HG03045 (cell line): ENCODE data around the gene SENP7.
A peak's percentile ranks its signal among the peaks of the same experiment; 100 is the strongest.
"Not testable (repeated sequence)": the region's sequence is repeated elsewhere in the genome, so short reads cannot be mapped to it uniquely, and the experiment has no call there.

ENCODE experiments used
- ATAC-seq: cut with Tn5 transposase; IDR thresholded peaks from one replicate; pipeline ENCODE4 v1.9.1; 2021; ENCODE audit warnings: mild to moderate bottlenecking, moderate library complexity; ENCODE audit not compliant: unreplicated experiment

Gene SENP7

DNA sequence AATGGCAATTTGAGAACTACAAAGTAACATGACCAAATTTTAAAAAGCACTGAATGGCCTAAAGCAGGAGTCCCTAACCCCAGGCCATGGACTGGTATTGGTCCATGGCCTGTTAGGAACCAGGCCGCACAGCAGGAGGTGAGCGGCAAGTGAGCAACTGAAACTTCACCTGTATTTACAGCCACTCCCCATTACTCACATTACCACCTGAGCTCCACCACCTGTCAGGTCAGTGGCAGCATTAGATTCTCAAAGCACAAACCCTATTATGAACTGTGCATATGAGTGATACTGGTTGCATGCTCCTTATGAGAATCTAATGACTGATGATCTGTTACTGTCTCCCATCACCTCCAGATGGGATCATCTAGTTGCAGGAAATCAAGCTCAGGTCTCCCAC, 48.8 kb downstream of the SENP7 start:
- no peak for ATAC-seq

DNA sequence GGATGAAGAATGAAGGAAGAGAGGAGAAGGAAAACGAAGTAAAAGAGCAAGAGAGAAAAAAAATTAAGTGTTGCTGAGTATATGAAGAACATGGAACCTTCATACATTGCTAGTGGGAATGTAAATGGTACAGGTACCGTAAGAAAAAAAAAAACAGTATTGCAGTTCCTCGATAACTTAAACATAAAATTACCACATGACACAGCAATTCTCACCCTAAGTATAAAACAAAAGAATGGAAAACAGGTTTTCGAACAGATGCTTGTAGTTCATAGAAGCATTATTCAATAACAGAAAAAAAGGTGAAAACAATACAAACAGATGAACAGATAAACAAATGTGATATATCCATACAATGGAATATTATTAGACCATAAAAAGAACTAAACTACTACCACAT, 51.6 kb downstream of the SENP7 start:
- ATAC-seq = no peak

GRCh38 chr3:101458387-101458786, 54.6 kb downstream of the SENP7 start:
- ATAC-seq = no peak

DNA sequence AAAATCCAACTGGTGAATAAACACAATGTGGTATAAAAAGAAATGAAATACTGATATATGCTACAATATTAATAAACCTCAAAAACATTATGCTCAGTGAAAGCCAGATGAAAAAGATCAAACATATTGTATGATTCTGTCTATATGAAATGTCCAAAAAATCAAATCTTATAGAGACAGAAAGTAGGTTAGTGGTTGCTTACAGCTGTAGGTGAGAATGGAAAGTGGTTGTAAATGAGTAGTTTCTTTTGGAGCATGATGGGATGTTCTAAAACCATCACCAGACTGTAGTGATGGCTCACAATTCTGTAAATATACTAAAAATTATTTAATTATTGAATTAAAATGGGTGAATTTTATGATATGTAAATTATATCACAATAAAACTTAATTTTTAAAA, 58.4 kb downstream of the SENP7 start:
- no peak for ATAC-seq

DNA sequence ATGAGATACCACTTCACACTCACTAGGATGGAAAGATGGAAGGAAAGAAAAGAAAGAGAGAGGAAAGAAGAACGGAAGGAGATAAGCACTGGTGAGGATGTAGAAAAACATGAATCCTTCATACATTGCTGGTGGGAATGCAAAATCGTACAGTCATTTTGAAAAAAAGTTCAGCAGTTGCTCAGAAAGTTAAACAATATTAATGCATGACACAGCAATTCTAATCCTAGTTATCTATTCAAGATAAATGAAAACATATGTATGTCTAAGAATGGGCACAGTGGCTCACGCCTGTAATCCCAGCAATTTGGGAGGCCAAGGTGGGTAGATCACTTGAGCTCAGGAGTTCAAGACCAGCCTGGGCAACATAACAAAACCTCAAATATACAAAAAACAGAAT, 59.1 kb downstream of the SENP7 start:
- no peak for ATAC-seq

- not testable (repeated sequence) for ATAC-seq
Measured at GRCh38 chr3:101438641-101439040, 74.4 kb downstream of the SENP7 start.

- no peak for ATAC-seq
Measured at GRCh38 chr3:101433652-101434051, 79.4 kb downstream of the SENP7 start.

DNA sequence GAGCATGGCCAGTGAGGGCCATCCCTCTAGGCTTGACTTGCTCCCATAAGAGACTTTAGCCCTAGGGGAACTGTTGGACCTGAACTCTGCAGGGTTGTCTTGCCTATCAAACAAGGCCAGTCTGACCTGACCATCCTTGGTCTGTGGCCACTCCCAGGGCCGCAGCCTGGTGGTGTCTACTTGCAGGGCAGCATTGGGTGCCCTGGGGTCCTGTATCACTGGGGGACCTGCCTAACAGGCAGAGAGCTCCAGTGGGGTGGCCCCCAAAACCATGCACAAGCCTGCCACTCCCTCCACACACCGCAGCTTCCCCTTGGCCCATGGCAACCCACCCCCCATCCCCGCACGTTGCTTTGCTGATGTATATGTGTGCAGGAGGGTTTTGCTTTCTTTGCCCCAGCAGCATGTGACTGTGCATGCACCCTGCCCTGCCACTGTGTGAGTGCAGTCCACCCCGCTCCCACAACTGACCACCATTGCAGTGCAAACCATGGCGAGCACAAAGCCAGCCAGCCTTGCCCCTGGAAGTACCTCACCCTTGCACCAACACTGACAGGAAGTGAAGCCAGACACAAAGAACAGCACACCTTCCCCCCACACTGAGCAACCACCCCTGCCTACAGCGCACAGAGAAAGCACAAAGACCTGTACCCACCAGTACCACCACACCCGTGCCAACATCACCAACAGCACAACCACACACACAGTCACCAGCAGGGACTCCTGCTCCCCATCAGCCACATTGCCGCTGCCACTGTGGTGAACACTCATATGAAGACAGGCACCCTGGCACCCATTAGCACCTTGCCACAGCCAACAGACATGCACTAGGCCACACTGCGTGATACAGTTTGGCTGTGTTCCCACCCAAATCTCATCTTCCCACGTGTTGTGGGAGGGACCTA, 88.8 kb downstream of the SENP7 start:
- ATAC-seq = no peak

DNA sequence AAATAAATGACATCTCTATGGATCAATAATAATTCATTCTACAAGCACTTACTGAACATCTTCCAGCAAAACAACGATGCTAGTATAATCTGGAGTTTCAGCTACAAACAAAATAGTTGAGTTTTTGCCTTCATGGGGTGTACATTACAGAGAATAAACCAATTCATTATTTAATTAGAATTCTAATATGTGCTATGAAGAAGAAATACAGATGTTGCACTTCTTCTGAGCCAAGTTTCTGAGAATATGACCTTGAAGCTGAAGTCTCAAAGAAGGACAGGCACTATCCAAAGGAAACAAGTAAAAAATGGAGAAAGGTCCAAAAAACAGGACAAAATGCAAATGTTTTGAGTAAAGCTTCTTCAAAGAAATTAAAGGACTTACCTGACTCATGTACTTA, 94.2 kb downstream of the SENP7 start:
- no peak for ATAC-seq

GRCh38 chr3:101414121-101414520, 98.9 kb downstream of the SENP7 start:
- ATAC-seq = no peak

GRCh38 chr3:101413656-101414055, 99.4 kb downstream of the SENP7 start:
- ATAC-seq = no peak

GRCh38 chr3:101391413-101391950, 121.5 kb downstream of the SENP7 start:
- ATAC-seq = no peak

DNA sequence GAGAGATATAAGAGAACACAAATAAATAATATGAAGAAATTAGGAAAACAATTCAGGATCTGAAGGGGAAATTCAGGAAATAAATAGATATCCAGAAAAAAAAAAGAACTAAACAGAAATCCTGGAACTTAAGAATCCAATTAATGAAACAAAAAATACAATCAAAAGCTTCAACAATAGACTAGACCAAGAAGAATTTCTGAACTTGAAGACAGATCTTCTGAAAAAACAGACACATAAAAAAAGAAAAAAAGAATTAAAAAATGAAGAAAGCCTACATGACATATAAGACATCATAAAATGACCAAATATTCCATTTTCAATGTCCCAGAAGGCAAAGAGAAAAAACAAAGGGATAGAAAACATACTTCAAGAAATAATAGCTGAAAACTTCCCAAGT, 124.3 kb downstream of the SENP7 start:
- ATAC-seq = no peak

DNA sequence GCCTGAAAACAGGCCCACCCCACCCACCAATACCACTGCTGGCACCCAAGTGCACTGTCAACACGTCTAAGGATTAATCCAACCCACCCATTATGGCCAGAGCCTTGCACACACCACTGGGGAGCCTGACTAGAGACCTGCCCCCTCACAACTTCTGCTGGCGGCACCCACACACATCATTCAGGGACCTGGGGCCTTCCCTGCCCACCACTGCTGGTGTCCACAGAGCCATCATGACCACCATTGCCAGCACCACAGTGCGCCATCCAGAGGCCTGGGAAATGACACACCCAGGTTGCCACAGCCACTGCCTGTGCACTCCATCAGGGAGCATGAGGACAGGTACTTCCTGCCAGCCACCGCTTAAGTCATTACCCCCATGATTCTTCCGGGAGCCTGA, 125.7 kb downstream of the SENP7 start:
- ATAC-seq = no peak

- no peak for ATAC-seq
Measured at GRCh38 chr3:101384426-101384825, 128.6 kb downstream of the SENP7 start.

GRCh38 chr3:101383656-101384055, 129.4 kb downstream of the SENP7 start:
- ATAC-seq = no peak

DNA sequence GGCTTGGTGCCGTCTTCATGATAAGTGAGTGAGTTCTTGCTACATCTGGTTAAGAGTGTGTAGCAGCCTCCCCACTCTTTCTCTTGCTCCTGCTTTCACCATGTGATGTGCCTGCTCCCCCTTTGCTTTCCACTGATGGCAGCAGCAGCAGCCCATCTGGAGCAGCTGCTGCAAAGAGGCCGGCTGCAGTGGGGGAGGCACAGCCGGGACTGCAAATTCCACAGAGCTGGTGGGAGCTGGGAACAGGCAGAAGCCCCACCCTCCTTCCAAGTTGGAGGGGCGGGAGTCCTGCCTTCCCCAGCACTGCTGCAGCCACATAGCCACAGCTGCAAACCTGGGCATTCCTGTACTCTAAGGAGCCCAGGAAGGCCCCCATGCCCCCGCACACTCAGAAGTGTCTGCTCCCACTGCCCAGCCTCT, 129.8 kb downstream of the SENP7 start:
- no peak for ATAC-seq

DNA sequence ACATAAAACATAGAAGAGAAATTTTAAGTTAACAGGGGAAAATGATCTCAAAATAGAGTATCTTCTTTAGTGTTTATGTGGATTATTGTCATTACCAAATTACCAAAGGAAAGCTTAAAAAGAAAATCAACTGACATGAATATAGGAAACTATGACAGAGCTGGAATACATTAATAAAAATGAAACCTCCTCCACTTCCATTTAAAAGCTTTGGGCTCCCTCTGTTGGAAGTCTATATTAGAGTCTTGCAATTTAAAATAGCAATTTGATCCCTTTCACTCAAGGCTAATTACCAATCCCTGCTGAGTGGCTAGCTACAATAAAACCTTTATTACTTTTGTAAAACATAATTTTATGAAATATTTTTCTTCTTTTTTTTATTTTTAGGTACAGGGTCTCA, 131.2 kb downstream of the SENP7 start:
- ATAC-seq = no peak

GRCh38 chr3:101379658-101380376, 133.2 kb downstream of the SENP7 start:
- ATAC-seq = peak; percentile 92

DNA sequence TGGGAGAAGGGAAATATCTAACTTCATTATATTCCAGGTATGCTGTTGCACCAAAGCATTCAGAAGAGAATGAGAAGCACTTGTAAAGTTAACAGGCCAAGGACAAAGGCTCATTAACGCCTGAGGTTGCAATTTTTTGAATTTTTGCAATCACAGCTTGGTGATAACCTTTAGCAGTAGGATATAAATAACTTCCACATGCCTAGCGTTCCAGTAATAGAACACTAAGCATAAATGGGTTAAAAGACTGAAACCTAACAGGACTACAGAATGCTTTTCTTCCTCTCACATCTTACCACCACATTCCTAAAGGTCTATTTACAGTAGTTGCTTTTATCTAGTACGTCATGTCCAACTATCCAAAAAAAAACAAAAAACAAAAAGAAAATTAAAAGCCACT, 135.2 kb downstream of the SENP7 start:
- ATAC-seq = no peak

DNA sequence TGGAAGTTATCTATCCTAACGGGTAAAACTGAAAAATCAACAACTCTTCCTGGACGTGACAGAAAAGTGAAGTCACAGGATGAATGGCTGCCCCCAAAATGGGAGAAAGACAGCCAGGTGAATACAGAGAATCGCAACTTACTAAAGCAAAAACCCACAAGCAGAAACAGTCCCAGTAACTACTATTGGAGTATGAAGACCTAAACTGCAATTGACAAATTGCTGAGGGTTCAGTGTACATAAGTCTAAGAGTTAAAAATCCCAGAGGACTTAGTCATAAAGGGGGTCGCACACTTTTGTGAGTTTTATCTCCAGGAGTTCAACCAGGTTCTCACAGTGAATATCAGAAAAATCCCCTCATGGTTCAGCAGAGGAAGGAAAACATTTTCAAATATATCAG, 135.8 kb downstream of the SENP7 start:
- ATAC-seq = no peak

DNA sequence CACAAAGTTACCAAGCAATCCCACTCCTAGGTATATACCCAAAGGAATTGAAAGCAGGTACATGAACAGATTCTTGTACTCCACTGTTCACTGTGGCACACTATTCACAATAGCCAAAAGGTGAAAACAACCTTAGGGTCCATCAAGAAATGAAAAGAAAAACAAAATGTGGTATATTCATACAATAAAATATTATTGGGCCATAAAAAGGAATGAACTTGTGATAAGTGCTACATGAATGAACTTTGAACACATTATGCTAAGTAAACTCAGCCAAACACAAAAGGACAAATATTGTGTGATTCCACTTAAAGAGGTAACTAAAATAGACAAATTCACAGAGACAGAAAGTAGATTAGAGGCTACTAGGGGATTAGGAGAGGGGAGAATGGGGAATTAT, 137.4 kb downstream of the SENP7 start:
- no peak for ATAC-seq
